Nucleus accumbens (tissue), 56 donors: ENCODE results near the gene ZBTB47.

Experiments used
- DNase-seq, 56 donors: peaks; one replicate each; lab custom pipeline; 2025; lab: John Stamatoyannopoulos, UW

Gene ZBTB47

DNA sequence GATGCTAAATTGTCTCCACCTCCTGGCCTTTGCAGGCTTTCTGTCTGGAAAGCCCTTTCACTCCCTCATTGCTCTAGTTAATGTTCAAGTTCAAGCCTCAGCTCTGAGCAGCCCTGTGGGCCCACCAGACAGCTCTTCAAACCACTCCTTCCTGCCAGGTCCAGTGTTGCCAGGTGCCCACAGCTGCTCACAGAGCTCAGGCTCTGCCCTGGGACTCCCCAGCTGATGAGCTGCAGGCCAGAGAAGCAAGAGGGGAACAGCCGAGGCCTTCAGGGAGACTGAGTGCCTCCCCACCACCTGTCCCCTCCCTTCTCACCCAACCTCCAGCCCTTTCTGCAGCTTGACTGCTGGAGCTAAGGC lies 1.3 kb upstream of the ZBTB47 start:
- no peak for DNase-seq

DNA sequence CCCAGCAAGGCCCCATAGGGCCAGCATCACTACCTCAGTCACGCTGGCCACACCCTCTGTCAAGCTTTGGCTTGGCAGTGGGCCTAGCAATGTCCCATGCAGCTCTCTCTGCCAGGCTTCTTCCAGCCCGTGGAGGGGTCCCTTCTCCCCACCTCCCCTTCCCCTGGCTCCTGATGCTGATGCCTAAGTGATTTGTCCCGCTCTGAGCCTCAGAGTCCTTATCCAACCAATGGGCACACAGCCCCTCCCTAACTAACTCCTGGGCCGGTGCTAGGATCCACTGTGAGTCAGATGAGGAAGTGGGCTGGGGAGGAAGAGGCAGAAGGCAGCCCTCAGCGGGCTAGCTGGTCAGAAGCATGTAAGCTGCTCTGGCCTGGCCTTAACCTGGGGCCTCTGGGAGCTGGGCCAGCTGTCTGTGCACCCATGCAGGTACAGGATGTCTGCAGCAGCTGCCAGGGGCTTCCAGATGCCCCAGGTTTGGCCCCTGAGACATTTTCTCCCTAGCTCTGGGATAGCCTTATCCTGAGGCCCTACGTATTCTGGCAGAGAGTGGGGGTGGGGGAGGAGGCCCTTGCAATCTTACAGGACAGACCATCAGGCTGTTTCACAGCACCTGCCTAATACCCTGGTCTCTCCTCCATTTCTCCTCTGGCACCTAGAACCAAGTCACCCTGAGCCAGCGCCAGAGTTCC lies 740 bp upstream of the ZBTB47 start:
- DNase-seq = peak in 14 of 56 donors; percentile 40 to 81 (median 55)

DNA sequence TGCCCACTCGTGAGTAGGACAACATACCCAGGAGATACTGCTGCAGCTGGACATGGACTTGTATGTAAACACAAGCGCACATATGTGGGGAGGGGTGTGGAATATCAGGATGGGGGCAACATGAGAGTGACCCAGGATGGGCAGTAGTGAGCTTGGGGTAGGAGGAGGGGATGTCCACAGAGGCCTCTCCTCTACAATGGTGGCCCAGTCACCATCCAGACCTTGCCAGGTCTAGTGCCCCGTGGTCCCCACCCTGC lies 266 bp upstream of the ZBTB47 start:
- DNase-seq = peak in 5 of 56 donors; percentile 49 to 62 (median 51)

DNA sequence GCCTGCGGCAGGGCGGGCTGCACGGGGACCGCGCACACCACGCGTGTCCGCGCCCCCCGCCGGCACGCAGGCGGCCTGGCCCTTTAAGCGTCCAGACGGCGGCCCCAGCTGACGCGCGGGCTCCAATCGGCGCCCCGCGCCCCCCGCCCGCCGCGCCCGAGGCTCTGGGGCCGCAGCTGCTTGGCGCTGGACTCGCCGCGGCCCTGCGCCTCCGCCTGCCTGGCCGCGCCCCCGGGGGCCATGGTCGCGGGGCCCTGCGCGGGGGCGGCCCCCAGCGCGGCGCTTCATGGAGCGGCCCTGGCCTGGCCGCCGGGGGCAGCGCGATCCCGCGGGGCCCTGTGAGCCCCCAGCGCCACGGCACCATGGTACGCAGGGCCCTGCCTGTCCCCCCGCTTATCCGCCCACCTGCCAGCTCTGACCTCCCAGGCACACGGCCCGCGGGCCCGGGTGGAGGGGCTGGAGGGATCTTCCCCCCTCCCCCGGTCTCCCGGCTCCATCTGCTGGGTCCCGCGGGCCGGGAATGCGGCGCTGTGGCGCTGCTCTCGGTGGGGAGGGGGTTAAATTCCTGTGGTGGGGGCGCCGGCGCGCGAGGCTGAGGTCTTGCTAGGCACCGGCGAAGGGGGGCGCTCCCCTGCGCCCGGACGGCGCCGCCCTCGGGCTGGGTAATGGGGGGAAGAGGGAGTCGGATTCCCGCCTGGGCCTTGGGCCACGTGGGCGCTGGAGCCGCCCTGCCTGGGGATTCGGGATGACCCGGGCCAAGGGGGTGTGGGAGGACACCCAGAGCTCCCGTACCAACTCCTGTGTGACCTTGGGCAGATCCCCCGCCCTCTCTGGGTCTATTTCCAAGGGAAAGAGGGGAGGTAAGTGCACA lies 1.1 kb downstream of the ZBTB47 start:
- peak in 42 of 56 donors; percentile 40 to 85 (median 66) for DNase-seq

DNA sequence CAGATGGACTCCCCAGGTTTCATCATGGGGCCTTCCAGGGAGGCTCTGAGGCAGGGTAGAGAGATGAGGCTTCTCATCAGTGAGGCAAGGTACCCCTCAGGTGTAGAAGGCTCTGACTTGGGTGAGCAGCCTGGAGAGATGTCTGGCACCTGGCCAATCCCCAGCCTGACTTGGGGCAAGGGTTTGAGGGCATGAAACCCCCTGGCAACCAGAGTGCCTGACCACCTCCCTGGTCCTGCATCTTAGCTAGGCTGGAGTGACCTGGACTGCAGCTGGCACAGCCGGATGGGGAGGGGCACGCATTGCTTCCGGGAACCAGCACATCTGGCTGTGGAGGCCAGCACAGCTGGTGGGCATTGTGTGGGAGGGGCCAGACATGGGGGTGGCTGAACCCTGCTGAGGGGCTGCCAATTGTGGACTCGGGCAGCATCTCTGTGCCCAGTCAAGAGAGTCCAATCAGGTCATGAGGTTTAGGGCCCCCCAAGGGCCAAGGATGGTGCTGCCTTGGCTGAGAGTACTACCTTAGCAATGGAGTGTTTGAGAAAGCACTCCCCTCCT lies 1.9 kb downstream of the ZBTB47 start:
- peak in 21 of 56 donors; percentile 32 to 75 (median 56) for DNase-seq

DNA sequence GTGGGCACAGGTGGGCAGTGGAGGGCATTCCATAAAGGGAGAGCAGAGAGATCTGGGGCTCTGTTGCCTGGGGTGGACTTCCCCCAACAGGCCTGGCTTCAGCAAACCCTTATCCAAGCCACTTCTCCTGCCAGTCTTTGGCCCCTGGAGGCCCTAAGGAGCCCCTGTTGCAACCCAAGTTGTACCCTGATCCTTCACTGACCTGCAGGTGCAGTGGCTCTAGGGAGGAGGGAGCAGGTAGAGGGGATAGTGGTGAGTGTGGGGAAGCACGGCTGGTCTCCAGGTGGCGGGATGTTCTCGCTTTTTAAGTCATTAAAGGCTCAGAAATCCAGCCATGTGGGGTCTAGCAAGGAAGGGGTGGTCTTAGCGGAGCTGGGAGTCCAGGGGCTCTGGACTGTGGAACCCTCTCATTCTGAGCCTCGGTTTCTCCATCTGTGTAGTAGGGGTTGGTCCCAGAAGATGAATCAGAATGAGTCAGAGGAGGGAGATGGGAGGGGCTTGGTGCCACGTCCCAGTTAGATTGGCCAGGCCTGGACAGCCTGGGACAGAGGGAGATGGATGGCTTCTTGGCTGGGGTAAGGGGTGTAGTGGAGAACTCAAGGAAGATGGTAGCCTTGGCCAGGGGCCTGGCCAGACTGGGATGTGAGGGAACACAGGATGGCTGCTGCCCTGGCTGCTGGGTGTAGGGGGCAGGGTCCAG lies 2.6 kb downstream of the ZBTB47 start:
- DNase-seq = peak in 2 of 56 donors; percentile 26 to 77

DNA sequence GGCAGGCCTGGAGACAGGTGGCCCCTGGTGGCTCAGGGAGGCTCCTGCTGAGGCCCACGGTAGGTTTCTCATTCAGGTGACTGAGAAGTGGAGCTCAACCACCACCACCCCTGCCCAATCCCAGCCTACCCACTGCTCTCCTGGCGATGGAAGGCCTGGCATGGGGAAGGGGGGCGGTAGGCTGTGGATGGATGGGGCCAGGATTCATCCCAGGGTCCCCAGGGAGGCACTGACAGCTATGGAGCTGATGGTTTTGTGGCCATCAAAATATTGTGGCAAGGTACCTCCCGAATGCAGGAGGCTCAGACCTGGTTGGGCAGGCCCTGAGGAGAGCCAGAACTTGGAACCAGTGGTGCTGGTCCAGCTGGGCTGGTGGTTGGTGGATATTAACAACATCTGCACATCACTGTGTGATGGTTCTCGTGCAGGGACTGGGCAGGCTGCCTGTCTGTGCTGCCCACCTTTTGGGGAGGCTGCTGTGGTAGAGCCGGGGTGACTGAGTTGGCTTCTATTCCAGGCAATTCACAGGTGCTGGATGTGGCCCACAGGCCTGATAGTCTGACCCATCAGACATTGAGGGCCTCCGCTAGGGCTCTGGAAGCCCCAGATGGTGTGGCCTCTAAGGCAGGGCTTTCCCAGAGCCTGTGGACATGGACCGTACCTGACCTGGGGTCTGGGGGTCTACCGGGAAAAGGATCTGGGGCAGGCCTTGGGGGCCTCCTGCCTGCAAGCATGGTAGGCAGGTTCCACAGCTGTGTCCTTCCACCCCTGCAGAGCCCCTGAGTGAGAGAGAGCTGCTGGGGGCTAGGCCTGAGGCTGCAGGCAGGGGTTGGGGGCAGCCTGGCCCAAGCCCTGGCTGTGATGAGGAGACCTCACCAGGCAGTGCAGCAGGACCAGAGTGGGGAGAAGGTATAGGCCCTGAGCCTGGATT lies 3.4 kb downstream of the ZBTB47 start:
- DNase-seq = no peak

DNA sequence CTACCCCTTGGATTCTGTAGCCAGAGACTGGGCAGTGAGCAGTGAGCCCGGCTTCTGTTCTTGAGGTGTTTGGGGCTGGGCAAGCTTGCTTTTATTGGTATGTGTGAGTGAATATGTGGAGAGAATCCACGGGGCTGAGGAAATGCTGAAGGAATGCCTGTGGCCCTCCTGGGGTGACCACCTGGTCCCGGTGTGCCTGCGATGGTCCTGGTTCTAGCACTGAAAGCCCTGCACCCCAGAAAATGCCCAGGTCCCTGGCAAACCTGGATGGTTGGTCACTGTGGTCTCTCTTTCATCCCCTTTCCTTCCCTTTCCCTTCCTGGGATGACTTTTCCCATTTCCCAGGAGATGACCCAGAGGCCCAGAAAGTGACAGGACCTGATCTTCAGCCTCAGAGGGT lies 4.2 kb downstream of the ZBTB47 start:
- DNase-seq = no peak

DNA sequence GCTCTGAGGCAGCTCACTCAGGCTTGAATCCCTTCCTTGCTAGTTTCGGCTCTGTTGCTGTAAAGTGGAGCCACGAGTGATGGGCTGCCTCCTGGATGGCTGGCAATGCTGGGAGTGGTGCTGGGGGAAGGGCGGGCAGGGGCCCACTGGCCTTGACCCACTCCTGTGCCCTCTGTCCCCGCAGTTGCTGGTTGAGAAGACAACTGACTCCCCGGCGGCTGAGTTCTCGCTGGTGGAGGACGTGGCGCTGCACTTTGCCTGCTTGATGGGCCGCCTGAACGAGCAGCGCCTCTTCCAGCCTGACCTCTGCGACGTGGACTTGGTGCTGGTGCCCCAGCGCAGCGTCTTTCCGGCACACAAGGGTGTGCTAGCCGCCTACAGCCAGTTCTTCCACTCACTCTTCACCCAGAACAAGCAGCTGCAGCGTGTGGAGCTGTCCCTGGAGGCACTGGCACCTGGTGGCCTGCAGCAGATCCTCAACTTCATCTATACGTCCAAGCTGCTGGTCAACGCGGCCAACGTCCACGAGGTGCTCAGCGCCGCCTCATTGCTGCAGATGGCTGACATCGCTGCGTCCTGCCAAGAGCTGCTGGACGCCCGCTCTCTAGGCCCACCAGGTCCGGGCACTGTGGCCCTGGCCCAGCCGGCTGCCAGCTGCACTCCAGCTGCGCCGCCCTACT lies 4.7 kb downstream of the ZBTB47 start:
- peak in 10 of 56 donors; percentile 34 to 61 (median 51) for DNase-seq

DNA sequence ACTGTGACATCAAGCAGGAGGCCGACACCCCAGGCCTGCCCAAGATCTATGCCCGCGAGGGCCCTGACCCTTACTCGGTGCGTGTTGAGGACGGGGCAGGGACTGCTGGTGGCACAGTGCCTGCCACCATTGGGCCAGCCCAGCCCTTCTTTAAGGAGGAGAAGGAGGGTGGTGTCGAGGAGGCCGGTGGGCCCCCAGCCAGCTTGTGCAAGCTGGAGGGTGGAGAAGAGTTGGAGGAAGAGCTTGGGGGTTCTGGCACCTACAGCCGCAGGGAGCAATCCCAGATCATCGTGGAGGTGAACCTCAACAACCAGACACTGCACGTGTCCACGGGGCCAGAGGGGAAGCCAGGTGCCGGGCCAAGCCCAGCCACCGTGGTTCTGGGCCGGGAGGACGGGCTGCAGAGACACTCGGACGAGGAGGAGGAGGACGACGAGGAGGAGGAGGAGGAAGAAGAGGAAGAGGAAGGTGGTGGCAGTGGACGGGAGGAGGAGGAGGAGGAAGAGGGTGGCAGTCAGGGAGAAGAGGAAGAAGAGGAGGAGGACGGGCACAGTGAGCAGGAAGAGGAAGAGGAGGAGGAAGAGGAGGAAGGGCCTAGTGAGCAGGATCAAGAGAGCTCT lies 5.4 kb downstream of the ZBTB47 start:
- DNase-seq = no peak

DNA sequence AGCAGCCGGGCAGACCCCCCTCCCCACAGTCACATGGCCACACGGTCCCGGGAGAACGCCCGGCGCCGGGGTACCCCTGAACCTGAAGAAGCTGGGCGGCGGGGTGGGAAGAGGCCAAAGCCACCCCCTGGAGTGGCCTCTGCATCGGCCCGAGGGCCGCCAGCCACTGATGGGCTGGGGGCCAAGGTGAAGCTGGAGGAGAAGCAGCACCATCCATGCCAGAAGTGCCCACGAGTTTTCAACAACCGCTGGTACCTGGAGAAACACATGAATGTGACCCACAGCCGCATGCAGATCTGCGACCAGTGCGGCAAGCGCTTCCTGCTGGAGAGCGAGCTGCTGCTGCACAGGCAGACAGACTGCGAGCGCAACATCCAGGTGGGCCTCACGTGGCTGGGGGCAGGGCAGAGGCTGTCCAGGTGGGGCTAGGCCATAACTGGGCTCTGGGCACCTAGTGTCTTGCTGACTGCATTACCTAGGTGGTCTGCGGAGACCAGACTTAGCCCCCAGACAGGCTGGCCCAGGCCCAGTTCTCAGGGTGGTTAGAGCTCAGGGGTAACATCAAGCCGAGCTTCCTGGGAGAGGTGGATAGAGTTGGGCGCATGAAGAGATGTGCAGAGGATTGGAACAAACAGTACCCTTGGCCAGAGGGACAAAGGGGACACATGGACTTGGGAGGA lies 6.1 kb downstream of the ZBTB47 start:
- no peak for DNase-seq

DNA sequence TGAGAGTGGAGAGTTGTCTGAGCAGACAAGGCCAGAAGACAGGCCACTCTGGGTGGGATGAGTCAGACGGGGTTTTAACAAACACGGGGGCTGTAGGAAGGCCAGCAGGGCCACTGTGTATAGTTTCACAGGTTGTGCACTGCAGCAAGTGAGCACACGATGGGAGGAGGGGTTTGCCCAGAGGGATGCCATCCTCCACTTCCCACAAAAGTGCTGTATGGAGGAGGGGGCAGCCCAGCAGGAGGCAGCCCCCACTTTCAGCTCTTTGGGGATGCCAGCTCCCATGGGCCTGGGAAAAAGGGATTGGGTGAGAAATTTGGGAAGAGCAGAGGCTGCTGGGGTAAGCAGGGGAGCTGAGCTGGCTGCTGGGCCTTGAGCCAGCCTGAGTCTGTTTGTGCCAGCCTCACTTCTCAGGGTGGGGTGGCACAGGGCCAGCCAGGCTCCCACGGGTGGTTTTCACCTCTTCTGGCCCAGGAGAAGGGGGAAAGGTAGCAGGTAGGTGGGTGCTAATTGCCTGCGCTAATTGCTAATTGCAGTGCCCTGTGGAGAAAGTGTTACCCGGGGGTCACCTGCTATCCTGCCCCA lies 6.7 kb downstream of the ZBTB47 start:
- peak in 1 of 56 donors; percentile 36 for DNase-seq

DNA sequence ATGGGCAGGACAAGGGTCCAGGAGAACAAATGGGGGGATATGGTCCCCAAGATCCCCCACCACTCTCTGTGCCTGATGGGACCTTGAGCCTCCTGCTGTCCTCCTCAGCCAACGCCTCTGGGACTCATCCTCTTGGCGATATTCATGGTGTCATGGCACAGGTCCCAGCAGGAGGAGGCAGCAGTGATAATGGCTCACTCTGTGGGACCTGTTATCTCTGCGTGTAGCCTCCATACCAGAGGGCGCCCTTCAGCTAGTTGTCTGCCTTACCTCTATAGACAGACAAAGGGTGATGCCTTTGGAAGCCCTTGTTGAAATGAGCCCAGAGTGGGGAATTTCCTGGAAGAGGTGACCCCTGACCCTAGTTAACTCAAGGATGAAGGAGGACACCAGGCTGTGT lies 7.4 kb downstream of the ZBTB47 start:
- no peak for DNase-seq

DNA sequence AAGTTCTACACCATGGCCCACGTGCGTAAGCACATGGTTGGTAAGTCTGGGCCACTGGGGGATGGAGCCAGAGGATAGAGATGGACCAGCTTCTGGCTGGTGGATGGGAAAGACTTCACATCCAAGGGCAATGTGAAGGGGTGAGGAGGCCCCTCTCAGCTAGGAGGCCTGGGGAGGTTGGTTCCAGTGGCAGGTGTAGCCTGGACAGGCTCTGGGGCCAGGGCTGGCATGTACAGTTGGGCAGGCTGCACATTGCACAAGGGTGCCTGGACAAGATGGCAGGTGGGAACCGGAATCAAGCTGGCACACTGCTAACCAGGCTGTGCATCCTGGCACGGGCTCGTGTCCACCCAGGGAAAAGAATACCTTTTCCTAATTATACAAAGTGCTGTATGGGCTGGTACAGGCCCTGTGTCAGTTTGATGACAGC lies 8.1 kb downstream of the ZBTB47 start:
- DNase-seq = no peak

DNA sequence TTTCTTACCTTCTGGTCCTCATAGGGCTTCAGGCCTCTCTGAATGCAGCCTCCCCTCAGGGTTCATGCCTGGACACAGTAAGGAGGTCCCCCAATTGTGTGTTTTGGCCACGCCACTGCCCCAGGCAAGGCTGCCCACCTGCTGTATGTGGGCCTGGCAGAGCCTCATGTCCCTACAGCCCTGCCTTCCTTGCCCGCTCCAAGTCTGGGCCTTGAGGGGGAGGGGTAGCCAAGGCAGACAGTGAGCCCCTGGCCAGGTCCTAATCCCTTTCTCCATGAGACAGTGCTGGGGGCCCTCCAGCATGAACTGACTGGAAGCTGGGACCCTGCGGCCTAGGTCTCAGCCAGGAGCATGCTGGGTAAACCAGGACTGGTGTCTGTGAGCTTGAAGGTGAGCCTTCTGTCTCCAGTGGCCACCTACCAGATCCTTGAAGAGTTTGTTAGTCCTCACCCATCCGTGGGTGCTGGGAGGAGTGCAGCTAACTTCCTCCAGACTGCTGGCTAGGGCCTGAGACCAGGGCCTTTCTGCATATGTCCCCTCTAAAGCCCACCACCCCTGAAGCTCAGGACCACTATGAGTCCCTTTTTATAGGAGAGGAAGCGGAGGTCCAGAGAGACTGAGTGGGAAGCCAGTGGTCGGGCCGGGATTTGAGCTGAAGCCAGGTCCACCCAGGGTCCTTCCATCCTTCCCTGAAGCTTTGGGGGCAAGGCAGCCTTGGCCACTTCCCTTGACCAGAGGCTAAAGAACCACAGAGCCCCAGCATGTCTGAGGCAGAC lies 8.7 kb downstream of the ZBTB47 start:
- DNase-seq = no peak

DNA sequence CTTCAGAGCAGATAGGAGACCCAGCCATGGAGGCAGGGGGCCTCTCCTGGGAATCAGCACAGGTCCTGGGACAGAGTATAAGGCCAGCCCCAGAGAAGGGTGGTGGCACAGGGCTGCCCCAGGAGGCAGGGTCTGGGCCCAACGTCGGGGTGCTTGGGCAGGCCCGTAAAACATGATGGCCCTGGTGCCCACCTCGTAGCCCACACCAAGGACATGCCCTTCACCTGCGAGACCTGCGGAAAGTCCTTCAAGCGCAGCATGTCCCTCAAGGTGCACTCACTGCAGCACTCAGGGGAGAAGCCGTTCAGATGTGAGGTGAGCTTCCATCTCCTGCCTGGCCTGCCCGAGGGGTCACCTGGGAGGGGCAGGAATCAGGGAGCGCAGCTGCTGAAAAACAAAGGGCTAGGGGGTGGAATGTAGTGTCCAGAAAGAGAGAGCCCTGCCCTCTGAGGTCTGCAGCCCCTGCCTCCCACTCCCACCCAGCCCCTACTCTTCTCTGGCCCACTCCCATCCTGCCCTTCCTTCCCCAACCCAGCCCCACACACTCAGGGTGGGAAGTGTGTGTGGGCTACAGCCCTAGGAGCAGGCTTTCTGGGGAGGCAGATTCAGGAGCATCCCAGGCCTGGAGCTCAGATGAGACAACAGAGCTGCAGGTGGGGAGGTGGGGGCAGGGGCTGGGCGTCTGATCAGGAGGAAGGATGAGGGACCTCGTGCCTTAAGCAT lies 9.5 kb downstream of the ZBTB47 start:
- no peak for DNase-seq
